ENCODE measurements around the gene ADCY9. TPM values are rescaled to one million over a fixed set of nuclear protein-coding genes. Genes with fewer than 3 reads are reported as not detected.

The ADCY9 gene
- polyA plus RNA-seq, 5 donors: 8.9 to 13.8 (median 10.7) TPM

- no peak for DNase-seq
Measured at GRCh38 chr16:3920206-3920605, 196.0 kb downstream of the ADCY9 start.

- no peak for DNase-seq
Measured at GRCh38 chr16:3919413-3919812, 196.8 kb downstream of the ADCY9 start.

GRCh38 chr16:3915426-3916260 is 200.6 kb downstream of the ADCY9 start:
- no peak for DNase-seq

DNA sequence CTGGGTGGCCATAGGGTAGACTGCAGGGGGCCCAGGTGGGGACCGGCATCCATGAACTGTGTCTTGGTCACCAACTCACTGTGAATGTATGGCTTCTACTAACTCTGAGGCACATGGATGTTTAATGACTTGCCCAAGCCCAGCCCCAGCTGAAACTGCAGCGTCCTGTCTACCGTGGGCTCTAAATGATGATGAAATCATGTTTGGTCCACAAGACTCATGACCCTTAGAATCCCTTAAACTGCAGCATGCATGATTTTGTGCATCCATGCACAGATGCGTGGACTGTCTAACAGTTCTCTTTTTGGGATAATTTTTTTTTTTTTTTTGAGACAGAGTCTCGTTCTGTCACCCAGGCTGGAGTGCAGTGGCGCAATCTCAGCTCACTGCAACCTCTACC is 203.3 kb downstream of the ADCY9 start:
- DNase-seq: no peak

Other genes with a start within 250 kb of the ADCY9 start
- 100 to 1,000 TPM in 1 of 5 donors, 10 to 100 TPM in 4; 69.4 to 103 (median 87.6) TPM for gene CREBBP, start 235.7 kb downstream of the ADCY9 start, polyA plus RNA-seq (ENCODE audit: insufficient read depth in 1 of 5, insufficient read length in 5 of 5, low replicate concordance in 1 of 5)
- gene SRL, start 125.6 kb upstream of the ADCY9 start, polyA plus RNA-seq (ENCODE audit: insufficient read depth in 1 of 5, insufficient read length in 5 of 5, low replicate concordance in 1 of 5): 10 to 100 TPM in 1 of 5 donors, 1 to 10 TPM in 4; 4.4 to 25.9 (median 5.7) TPM
- 10 to 100 TPM; 15.4 to 26.4 (median 19.5) TPM for gene TFAP4, start 156.6 kb upstream of the ADCY9 start, polyA plus RNA-seq (ENCODE audit: insufficient read depth in 1 of 5, insufficient read length in 5 of 5, low replicate concordance in 1 of 5)
- 10 to 100 TPM; 13.7 to 35.3 (median 22.8) TPM for gene GLIS2, start 199.6 kb upstream of the ADCY9 start, polyA plus RNA-seq (ENCODE audit: insufficient read depth in 1 of 5, insufficient read length in 5 of 5, low replicate concordance in 1 of 5)
- 10 to 100 TPM; 15.0 to 36.9 (median 26.0) TPM for gene PAM16, start 234.9 kb upstream of the ADCY9 start, polyA plus RNA-seq (ENCODE audit: insufficient read depth in 1 of 5, insufficient read length in 5 of 5, low replicate concordance in 1 of 5)

Measured in right lung (tissue), 5 donors.